HG02870 (cell line): ENCODE data around the gene PIGW.

Source experiments
- ATAC-seq: cut with Tn5 transposase; IDR thresholded peaks from one replicate; pipeline ENCODE4 v1.9.1; 2021; ENCODE audit warnings: mild to moderate bottlenecking, moderate library complexity; ENCODE audit not compliant: unreplicated experiment

PIGW gene, protein sequence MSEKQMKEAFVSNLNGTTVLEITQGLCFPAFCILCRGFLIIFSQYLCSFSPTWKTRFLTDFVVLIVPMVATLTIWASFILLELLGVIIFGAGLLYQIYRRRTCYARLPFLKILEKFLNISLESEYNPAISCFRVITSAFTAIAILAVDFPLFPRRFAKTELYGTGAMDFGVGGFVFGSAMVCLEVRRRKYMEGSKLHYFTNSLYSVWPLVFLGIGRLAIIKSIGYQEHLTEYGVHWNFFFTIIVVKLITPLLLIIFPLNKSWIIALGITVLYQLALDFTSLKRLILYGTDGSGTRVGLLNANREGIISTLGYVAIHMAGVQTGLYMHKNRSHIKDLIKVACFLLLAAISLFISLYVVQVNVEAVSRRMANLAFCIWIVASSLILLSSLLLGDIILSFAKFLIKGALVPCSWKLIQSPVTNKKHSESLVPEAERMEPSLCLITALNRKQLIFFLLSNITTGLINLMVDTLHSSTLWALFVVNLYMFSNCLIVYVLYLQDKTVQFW

DNA sequence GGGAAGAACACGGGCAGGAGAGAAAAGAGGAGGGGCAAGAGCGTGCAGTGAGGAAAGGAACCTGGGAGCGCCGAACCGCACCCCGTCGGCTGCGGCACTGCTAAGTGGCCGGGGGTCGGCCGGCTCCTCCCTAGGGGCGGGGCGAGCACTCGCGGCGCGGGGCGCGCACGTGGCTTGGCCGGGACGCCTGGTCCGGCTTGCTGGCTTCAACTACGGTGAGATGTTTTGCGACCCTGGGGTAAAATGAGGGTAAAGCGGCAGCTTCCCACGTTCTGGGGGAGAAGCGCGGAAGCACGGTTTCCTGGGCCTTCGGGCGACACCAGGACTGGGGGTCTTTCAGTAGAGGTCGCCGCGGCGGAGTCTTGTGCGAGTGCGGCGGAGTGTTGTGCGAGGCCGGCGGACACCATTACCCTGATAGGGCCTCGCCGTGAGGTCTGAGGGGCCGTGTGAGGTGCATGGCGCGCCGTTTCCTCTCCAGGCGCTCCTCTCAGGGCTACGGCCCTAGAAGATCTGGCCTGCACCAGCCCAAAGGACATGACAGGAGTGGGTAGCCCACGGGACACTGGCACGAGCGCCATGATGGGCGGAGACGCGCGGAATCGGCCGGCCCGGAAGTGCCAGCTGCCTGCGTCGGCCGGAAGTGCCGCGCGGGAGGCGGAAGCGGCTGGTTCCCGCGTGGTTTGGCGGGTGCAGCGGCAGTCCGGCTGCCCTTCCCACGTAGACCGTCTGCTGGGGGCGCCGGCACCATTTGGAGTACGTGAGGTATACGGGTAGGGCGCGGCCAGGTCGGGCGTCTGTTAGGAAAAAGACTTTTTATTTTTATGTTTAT, at the start of gene PIGW, which contains the start of gene MYO19:
PIGW (plus strand) TSS at position 148 of the 829 bp plus-strand sequence. CDS start 2,115 bp downstream, outside the sequence.
MYO19 (minus strand) TSS at position 29 of the 829 bp plus-strand sequence. CDS start 2,330 bp downstream, outside the sequence.
- ATAC-seq = peak; percentile 62

DNA sequence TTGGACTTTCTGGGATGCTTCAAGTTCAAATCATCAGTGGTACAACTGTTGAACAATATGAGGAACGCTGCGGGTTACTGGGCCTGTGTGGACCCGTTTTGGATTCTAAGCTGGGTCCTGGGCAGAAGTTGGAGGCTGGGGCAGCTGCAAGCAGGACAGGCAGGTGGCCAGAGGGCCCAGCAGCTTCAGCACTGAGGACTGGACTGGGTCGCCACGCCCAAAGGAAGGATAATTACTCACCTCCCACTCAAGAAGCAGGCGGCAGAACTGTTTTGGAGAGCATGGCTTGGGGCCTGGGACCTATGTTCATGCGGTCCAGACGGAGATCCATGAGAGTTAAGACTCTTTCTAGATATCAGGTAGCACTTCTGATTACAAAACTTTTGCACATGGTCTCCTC, 49.8 kb upstream of the PIGW start:
- no peak for ATAC-seq

DNA sequence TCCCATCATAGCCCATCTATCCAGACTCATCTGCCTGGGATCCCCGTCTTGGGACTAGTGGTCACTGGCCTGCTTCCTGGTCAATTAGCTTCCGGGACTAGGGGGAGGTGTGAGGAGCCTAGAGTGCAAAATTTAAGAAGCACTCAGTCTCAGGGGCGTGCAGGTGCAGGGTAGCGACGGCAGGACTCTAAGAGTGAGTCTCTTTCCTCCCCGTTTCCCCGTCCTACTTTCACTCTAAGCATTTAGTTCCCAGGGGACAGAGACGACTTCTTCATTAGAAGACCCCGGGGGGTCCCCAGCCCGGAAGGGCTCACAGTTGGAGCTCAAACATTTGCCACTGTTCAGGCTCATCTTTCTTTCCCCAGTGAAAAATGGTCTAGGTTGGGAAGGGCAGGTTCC, 49.0 kb upstream of the PIGW start:
- no peak for ATAC-seq

DNA sequence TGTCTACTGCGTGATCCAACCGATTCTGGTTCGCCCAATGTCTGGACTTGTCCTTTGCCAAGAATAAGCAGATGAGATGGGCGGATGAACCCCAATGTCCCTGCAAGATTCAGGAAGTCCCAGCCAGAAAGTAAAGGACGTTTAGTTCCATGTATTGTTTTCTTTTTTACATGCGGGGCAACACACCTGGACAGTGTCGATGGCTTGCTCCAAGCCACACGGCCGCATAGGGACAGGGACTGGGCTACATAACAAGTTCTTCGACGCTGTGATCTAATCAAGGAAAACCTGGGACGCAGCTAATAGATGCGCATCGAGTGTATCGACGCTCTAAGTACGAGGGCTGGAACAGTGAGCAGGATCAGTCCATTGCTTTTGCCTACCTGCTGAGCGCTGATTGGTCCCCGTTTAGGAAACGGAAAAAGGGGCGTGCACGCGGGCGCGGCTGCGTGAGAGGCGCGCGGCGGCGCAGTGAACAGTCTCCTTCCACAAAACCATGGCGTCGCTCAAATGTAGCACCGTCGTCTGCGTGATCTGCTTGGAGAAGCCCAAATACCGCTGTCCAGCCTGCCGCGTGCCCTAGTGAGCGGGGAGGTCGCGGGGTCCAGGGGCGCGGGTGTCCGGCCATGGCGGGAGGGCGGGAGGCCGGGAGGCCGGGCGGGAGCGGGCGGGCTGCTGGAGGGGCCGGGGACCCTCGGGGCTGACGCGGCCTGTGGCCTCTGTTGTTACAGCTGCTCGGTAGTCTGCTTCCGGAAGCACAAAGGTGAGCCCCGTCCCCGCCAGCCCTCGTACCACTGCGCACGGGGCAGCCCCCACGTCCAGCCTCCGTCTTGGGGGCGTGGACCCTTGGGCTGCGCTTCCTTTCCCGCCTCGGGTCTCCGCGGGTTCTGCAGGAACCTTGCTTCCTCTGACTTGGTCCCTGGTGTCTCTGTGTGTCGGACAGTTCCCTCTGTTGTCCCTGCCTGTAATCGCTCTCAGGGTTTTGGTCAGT, 48.3 kb upstream of the PIGW start, which contains the start of gene ZNHIT3:
ZNHIT3 (plus strand) TSS at position 478 of the 991 bp plus-strand sequence; CDS start at position 497, 19 bp downstream.
- peak; percentile 90 for ATAC-seq

DNA sequence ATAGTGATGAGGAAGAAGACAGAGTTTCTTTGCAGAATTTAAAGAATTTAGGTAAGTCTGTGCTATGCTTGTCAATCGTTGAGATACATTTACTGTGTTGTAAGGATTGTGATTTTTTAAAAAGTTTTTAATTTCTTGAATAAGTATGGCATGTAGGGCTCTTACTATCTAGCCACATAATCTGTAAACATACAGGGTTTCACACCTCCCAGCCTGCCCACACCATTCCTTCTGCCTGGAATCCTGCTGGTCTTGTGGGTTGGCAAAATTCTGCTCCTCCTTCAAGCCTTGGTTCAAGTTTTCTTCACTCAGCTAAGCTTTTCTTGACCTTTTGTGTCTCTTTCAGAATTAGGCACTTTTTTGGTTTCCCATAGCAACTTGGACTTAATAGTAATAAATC, 40.8 kb upstream of the PIGW start:
- no peak for ATAC-seq

DNA sequence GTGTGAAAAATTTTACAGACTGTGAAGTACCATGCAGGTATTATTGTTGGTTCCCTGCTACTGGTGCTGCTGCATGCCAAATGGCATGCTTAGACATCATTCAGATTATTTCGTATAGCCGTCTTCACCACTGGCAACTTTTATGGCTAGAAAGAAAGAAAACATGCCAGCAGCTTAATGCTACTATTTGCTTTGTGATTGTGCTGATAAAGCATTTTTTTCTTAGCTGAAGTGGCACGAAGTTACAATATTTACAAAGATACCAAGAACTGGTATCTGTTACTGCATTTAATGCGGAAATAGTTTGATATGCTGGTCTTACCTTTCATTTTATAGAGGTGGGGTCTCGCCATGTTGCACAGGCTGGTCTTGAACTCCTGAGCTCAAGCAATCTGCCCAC, 40.1 kb upstream of the PIGW start:
- no peak for ATAC-seq

DNA sequence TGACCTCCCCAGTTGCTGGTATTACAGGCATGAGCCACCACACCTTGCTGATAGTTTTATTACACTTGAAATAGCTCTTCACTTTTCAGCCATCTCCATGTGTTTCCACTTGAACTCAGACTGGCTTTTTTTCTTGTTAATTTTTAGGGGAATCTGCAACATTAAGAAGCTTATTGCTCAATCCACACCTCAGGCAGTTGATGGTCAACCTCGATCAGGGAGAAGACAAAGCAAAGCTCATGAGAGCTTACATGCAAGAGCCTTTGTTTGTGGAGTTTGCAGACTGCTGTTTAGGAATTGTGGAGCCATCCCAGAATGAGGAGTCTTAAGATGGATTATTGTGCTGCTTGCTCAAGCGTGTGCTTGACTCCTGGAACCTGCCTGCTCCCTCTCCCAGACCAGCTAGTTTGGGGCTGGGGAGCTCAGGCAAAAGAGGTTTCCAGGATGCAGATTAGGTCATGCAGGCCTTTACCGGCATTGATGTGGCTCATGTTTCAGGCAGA, 39.7 kb upstream of the PIGW start:
- no peak for ATAC-seq

DNA sequence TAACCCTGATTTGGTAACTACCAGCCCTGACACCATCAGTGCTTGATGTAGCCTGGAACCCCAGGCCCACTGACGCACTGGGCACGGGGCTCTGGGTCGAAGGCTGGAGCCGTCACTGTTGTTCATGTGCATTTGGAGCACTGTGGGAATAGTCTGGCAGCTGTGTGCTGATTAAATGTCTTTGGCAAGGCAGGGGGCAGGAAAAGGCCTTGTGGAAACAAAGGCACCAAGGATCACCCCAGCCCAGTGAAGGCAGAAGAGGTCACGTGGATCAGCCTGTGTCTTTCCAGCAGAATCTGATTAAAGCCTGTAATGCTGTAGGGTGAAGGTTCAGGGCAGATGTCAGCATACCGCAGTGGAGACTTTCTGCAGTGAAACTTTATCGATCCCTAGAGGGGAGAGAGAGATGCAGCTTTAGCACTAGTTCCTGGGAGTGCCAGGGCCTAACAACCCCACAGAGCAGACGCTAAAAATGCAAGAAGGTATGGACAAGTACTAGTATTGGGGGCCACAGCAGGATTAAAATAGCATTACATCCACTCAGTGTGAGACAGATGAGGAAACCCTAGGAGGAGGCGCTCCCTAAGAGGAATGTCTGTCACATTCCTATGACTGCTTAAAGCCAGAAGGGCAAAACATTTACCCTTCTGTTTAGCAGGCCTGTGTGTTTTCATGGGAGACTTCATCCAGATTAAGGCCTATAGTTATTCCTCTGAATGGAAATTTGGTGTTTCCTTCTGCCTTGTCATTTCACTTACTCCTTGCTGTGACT, 38.6 kb upstream of the PIGW start:
- no peak for ATAC-seq

DNA sequence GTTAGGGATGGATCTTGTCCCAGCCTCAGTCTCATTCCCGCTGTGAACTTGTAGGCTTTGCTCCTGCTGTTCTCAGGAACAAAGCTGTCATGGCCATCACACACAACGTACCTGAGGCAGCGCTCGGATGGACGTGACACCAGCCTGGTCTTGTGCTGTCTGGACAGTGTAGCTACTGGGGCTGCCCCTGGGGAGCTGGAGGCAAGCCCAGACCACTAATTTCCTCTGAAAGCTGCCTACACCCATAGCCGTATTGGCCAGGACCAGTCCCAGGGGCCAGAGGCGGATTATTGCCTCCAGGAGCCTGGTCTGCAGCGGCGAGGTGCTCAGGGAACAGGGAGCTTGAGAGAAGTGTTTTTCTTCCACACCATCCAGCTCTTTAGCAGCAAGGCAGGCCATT, 36.6 kb upstream of the PIGW start:
- ATAC-seq = no peak

DNA sequence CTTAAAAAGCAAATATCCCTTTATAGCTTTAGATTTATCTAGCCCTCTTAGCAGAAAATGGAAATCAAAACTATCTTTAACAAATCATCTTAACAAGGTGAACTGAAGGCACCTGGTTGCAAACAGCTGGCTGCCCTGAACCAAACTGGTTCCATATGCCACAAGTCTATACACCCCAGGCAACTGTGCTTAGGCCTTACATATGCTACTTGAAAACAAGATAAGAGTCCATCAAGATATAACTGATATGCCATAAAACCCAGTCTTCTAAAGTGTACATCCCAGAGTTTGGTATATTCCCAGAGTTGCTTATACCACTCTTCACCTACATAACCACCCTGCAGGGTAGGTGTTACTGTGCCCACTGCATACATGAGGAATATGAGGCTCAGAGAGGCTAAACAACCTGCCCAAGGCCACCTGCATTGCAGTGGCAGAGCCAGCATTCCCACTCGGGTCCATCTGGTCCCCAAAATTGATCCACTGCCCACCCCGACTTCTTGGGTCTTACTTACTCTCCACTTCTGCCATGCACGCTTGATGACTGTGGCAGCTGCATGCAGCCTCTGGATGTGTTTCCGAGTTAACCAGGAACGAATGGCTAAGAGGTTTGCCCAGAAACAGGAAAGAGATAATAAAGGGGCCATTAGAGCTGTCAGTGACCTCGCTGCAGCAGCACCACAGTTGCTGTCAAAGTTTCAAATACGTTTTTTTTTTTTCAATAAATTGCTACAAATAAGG, 36.1 kb upstream of the PIGW start:
- ATAC-seq = no peak

DNA sequence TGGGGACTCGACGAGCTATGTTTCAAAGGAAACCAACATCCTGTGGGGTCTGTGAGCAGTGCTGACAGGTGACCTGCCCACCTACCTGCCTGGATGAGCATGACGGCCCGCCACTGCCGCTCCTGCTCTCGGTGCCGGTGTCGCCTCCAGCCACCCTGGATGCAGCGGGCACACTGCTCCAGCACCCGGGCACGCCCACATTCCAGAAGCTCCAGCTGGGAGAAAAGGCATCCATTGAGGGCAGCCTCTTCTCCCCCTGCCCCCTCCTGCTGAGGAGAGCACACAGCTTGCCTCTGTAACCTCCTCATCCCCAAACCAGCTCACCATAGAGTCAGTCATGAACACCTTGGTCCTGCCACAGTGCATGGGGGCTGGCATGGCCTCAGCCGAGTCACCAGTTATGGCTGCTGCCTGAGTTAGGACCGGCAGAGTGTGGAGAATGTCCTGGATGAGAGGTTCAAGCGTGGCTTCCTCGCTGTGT, 34.0 kb upstream of the PIGW start:
- no peak for ATAC-seq

DNA sequence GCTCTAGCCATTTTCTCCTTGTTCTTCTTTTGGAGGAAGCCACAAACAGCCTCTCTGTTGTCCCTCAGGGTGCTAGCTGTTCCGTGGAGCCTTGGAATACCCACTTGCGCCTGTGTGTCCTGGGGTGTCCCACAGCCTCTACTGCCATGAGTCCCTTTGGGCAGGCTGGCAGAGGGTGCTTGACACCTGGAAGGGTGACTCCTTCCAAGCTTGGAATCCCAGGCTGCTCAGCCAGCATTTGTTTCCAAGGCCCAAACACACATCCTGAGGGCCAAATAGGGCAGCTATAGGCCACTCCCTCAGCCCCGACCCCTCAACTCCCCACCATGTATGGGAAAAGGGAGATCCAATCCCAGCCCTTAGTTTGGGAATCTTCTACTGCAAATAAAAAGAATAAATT, 33.4 kb upstream of the PIGW start:
- no peak for ATAC-seq

DNA sequence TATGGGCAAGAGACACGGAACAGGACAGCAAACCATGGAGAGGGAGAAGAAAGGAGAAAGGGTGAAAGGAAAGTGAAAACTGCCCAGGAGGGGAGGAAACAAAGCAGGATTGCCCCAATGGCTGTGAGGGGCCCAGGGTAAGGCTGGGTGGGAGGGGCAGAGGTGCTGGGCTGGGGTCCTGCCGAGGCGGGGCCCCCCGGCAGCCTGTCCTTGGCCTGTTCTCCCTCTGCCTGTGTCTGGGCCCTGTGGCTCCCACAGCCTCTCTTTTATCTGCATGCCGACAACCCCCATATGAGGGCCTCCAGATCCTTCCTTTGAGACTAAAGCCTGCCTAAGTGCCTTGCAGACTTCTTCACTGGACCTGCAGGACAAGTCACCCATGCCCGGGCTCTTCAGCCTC, 32.8 kb upstream of the PIGW start:
- ATAC-seq = no peak

DNA sequence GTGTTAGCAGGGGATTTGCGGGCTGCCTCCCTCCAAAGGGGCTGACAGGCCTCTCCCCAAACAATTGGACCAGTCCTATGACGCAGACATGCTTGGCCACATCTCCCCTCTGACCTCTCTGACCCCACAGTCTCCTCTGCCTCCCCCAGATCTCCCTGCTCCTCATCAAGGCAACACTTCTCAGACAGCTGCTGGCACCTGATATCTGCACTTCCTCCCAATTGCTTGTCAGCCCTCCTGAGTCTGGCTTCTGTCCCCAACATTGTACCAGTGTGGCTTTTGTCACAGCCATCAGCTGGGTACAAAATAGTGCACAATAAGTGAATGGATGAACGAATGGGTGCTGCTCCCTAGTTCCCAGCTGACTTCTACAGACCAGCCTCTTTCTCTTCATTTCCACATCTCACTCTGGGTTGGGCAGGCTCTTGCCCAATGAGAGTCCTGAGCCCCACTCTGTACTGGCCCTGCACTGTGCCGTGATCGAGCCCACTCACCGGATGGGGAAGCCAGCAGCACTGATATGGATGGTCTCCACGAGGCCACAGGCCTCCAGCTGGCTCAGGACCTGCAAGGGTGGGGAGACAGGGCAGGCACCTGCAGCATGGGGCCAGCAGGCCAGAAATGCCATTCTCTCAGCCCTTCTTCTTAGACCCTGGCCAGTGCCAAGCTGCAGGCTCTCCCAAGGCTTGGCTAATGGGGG, 31.2 kb upstream of the PIGW start:
- no peak for ATAC-seq

DNA sequence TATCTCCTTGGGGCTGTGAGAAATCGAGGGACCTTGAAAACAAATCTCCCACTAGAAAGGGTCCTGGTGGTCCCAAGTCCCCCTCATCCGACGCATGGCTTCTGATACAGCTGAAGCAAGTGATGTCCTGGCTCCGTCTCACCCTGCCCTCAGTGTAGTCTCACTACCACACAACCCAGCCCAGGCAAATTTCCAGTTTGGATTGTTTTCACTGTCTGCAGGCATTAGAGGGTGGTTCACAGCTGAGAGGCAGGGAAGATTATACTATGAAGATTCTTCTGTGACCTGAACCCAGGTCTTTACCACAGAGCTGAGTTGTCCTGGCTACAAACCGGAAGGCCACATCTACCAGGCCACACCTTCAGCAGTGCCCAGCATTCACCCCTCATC, 30.6 kb upstream of the PIGW start:
- ATAC-seq = no peak

DNA sequence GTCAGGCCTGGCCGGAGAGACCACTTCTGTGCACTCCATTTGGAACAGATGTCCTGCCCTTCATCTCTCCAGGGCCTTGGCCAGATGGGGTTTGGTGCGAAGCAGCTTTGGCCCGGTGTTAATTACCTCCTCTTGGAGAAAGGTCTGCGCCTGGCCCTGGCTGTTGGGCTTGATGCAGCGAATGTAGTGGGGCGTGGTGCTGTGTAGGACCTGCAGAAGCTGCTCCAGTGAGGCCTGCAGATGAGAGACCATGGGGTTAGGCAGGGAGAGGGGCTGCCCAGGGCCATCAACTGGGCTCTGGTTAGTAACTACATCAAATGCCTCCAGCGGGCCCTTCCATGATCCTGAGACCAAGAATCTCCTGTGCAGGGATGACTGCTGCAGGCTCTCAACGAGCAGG, 29.6 kb upstream of the PIGW start:
- no peak for ATAC-seq

DNA sequence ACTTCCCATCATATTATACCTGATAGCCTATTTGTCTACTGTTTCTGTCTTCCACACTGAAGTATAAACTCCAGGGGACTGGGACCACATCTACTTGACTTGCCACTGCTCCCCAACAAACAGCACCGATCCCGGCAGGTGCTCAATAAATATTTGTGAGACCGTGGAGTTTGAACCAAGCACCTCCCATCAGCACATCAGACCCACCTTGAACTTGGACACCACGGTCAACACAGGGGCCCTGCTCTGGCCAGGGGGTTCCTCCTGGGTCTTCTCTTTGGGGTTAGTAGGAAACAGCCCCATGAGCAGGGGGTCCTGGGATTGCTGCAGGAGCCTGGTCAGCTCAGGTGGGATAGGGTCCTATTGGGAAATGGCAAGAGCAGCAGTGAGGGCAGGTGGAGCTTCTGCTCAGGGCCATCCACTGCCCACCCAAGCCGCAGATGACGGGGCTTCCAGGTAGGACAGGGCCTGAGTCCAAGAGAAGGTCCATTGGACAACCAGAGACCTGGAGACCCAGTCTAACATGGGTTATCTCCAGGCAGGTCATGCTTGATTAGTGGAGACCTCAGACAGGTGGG, 28.4 kb upstream of the PIGW start:
- no peak for ATAC-seq

DNA sequence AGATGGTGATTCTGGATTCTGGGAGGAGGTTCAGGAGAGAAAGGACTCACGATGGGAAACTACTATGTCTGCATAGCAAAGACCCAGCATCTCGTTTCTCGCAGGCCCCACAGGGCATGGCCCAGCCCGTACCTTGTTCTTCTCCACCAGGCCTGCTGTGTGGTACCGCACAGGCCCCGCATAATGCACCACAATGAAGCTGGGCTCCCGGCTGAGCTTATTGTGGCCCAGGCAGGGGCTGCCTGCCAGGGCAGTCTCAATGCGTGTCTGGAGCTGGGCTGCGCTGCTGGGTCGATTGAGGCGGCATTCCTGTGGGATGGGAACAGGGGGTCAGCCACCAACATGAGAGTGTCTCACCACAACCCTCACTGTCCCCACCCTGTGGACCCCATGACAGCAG, 28.0 kb upstream of the PIGW start:
- ATAC-seq = no peak
